ENCODE data around the gene PIAS2.
"Not testable (repeated sequence)": the region's sequence is repeated elsewhere in the genome, so short reads cannot be mapped to it uniquely, and the experiment has no call there.

Gene PIAS2

GRCh38 chr18:46917108-46917802 lies at the start of gene PIAS2, which contains the start of gene KATNAL2:
Gene PIAS2 (minus strand): TSS chr18:46917507. CDS start chr18:46917345, 162 bp downstream.
Gene KATNAL2 (plus strand): TSS chr18:46917602. CDS start chr18:46946873, 29,271 bp downstream.
- peak; percentile 68 for DNase-seq (ENCODE audit: low read depth)

GRCh38 chr18:46966266-46966665 lies 49.0 kb upstream of the PIAS2 start:
- not testable (repeated sequence) for DNase-seq (ENCODE audit: low read depth)

- not testable (repeated sequence) for DNase-seq (ENCODE audit: low read depth)
These were observed 47.4 kb upstream of the PIAS2 start for GRCh38 chr18:46964579-46965293.

- not testable (repeated sequence) for DNase-seq (ENCODE audit: low read depth)
These were observed 46.6 kb upstream of the PIAS2 start for GRCh38 chr18:46963656-46964578.

- DNase-seq (ENCODE audit: low read depth): no peak
These were observed 40.9 kb upstream of the PIAS2 start for GRCh38 chr18:46958209-46958608.

GRCh38 chr18:46953195-46953594 lies 35.9 kb upstream of the PIAS2 start:
- no peak for DNase-seq (ENCODE audit: low read depth)

- DNase-seq (ENCODE audit: low read depth): no peak
These were observed 32.9 kb upstream of the PIAS2 start for GRCh38 chr18:46950064-46950656.

GRCh38 chr18:46946656-46947282 lies 29.5 kb upstream of the PIAS2 start:
- peak; percentile 10 for DNase-seq (ENCODE audit: low read depth)

GRCh38 chr18:46942646-46943045 lies 25.3 kb upstream of the PIAS2 start:
- DNase-seq (ENCODE audit: low read depth): no peak

- no peak for DNase-seq (ENCODE audit: low read depth)
These were observed 22.8 kb upstream of the PIAS2 start for GRCh38 chr18:46939998-46940571.

- DNase-seq (ENCODE audit: low read depth): no peak
These were observed 22.1 kb upstream of the PIAS2 start for GRCh38 chr18:46939337-46939963.

GRCh38 chr18:46920653-46921052 lies 3.3 kb upstream of the PIAS2 start:
- DNase-seq (ENCODE audit: low read depth): no peak

GRCh38 chr18:46920067-46920466 lies 2.8 kb upstream of the PIAS2 start:
- DNase-seq (ENCODE audit: low read depth): no peak

GRCh38 chr18:46917803-46918600 lies 695 bp upstream of the PIAS2 start:
- no peak for DNase-seq (ENCODE audit: low read depth)

GRCh38 chr18:46916551-46917107 lies 678 bp downstream of the PIAS2 start:
- no peak for DNase-seq (ENCODE audit: low read depth)

GRCh38 chr18:46915800-46916550 lies 1.3 kb downstream of the PIAS2 start:
- DNase-seq (ENCODE audit: low read depth): no peak

GRCh38 chr18:46910856-46911255 lies 6.5 kb downstream of the PIAS2 start:
- DNase-seq (ENCODE audit: low read depth): no peak

GRCh38 chr18:46909497-46909896 lies 7.8 kb downstream of the PIAS2 start:
- DNase-seq (ENCODE audit: low read depth): no peak

GRCh38 chr18:46903406-46903805 lies 13.9 kb downstream of the PIAS2 start:
- no peak for DNase-seq (ENCODE audit: low read depth)

Measured in activated T-helper 9 cell treated with anti-CD3 and anti-CD28 coated beads, Interleukin-2, amount 50 U/mL, for 16 hours (primary cell).